Cardiac fibroblast (primary cell): ENCODE results near the gene PLEKHG3.

Source experiments
- DNase-seq, 2 donors: peaks; one replicate each; pipeline versions ENCODE4 v3.0.0 to v3.0.0-alpha.2; 2010; ENCODE audit warnings: low read depth in 2 of 2
- H3K4me3 ChIP-seq, 2 donors: replicated peaks in 1 of 2; 1 replicate in 1 of 2; 2 replicates in 1 of 2; pipeline ENCODE4 v1.5.1; 2011; ENCODE audit warnings: low read depth in 2 of 2, low read length in 2 of 2, mild to moderate bottlenecking in 2 of 2, moderate library complexity in 1 of 2
- CTCF ChIP-seq: IDR thresholded peaks from one replicate; pipeline ENCODE4 v1.5.1; 2011; ENCODE audit warnings: low read depth, mild to moderate bottlenecking, low read length, inconsistent platforms

Gene PLEKHG3

GRCh38 chr14:64755781-64756221 lies 51.6 kb downstream of the PLEKHG3 start:
- no peak overlapping the region for H3K4me3 ChIP-seq
- TF ChIP-seq CTCF = no peak
- peak in 1 of 2 donors; percentile 58 for DNase-seq

GRCh38 chr14:64756712-64757111 lies 52.5 kb downstream of the PLEKHG3 start:
- no peak for TF ChIP-seq CTCF
- no peak for DNase-seq
- no peak overlapping the region for H3K4me3 ChIP-seq

- no peak overlapping the region for H3K4me3 ChIP-seq
- no peak for TF ChIP-seq CTCF
- no peak for DNase-seq
These were observed 53.4 kb downstream of the PLEKHG3 start for GRCh38 chr14:64757601-64758000.

- no peak overlapping the region for H3K4me3 ChIP-seq
- DNase-seq = peak; percentile 25 to 71
- no peak for TF ChIP-seq CTCF
These were observed 53.8 kb downstream of the PLEKHG3 start for GRCh38 chr14:64758025-64758521.

- DNase-seq = peak; percentile 87 to 95
- no peak overlapping the region for H3K4me3 ChIP-seq
- TF ChIP-seq CTCF = no peak
These were observed 54.7 kb downstream of the PLEKHG3 start for GRCh38 chr14:64758691-64759554.

GRCh38 chr14:64759555-64759938 lies 55.3 kb downstream of the PLEKHG3 start:
- no peak for TF ChIP-seq CTCF
- DNase-seq = no peak
- H3K4me3 ChIP-seq = no peak overlapping the region
